Measurements from ENCODE around the gene STMN3. TPM values are rescaled to one million over a fixed set of nuclear protein-coding genes. Genes with fewer than 3 reads are reported as not detected.
A peak's percentile ranks its signal among the peaks of the same experiment; 100 is the strongest.

Gene STMN3
- total and polyA plus RNA-seq, 8 donors = 4.4 to 37.8 (median 9.7) TPM

- DNase-seq = peak in 1 of 6 donors; percentile 66
- no peaks in the 10 kb centered on the region for H3K36me3 ChIP-seq
- TF ChIP-seq CTCF (IDR thresholded peaks at IDR 0.05) = no peak
- no peak overlapping the region for H3K4me3 ChIP-seq
- no peak overlapping the region for H3K27ac ChIP-seq
- no peaks in the 10 kb centered on the region for H3K9me3 ChIP-seq
- intact Hi-C loops (cut with DNase I) = no loop called here
- ATAC-seq = no peak
- WGBS, 2 donors = 94 to 96% methylated on average over 13 of the region's 13 CpGs
- H3K4me1 ChIP-seq = peaks cover 0 to 2% (median 0%) of the 10 kb centered on the region in 3 donors
- H3K27me3 ChIP-seq = no peaks in the 10 kb centered on the region
- FAIRE-seq = no peak
Measured at GRCh38 chr20:63680427-63680826, 27.2 kb upstream of the STMN3 start.

DNA sequence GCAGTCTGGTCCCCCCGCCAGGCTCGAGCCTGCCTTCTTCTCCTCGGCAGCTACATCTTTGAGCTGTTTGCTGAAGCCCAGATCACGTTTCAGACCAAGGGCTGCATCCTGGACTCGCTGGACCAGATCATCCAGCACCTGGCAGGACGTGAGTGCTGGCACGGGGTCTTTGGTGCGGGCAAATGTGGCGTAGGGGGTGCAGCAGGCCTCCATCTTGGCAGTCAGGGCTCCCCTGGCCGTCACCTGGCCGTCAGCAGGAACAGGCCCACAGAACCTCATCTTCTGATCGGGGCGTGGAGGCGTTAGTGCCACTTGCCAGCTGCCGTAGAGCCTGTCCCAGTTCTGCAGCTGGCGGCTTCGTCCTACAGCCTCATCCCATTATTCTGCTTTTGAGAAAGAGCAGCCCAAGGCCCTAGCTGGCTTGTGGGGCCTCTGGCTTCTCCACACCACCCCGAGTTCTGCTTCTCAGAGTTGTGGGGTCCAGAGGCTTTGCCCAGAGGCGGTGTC, 26.6 kb upstream of the STMN3 start:
- intact Hi-C loops (cut with DNase I) = no loop called here

DNA sequence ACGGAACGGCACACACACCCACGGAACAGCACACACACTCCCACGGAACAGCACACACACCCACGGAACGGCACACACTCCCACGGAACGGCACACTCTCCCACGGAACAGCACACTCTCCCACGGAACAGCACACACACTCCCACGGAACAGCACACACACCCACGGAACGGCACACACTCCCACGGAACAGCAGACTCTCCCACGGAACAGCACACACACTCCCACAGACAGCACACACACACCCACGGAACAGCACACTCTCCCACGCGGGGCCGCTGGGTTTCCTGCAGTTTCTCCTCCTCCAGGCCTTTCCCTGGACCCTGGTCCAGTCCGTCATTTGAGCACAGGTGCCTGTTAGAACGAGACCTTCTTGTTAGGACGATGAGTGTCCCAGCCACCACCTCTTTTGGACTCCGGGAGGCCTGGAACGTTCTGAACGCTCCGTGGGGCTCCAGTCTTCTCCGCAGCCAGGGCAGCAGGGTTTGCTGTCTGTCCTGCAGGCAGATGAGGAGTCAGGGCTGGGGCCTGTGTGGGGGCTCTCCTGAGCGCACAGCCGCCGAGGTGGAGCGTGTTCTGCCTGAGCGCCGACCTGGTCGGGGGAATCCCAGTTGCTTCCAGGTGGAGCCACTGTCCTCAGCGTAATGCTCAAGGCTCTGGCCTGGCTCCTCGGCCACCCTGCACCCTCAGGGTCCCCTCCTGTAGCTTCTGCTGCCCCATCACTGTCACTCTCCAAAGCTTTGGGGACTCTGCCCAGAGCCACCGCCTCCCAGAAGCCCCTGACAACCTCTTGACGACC, 25.6 kb upstream of the STMN3 start:
- intact Hi-C loops (cut with DNase I) = no loop called here
- Histone ChIP-seq H3K4me1 (peaks cover 0 to 2% (median 0%) of the 10 kb centered on the region in 3 donors), H3K4me3 (no peak overlapping the region), H3K36me3 (peaks cover 0 to 4% (median 0%) of the 10 kb centered on the region in 3 donors), H3K27me3 (no peaks in the 10 kb centered on the region), H3K27ac (no peak overlapping the region), H3K9me3 (no peaks in the 10 kb centered on the region)
- TF ChIP-seq CTCF (IDR thresholded peaks at IDR 0.05) = no peak
- DNase-seq (no peak), FAIRE-seq (no peak), ATAC-seq (no peak)
- 86 to 92% methylated on average over 36 to 38 of the region's 38 CpGs for WGBS, 2 donors

More for the DNA sequence above, 26.6 kb upstream of the STMN3 start:
- ATAC-seq = no peak
- H3K27ac ChIP-seq = no peak overlapping the region
- WGBS, 2 donors = 90 to 94% methylated on average over 19 of the region's 19 CpGs
- no peak for DNase-seq
- no peak overlapping the region for H3K4me3 ChIP-seq
- peaks cover 0 to 2% (median 0%) of the 10 kb centered on the region in 3 donors for H3K4me1 ChIP-seq
- no peak for TF ChIP-seq CTCF (IDR thresholded peaks at IDR 0.05)
- no peaks in the 10 kb centered on the region for H3K27me3 ChIP-seq
- no peaks in the 10 kb centered on the region for H3K9me3 ChIP-seq
- no peak for FAIRE-seq
- H3K36me3 ChIP-seq = no peaks in the 10 kb centered on the region

- Histone ChIP-seq H3K4me1 (peaks cover 0 to 2% (median 0%) of the 10 kb centered on the region in 3 donors), H3K36me3 (peaks cover 0 to 4% (median 0%) of the 10 kb centered on the region in 3 donors), H3K27ac (no peak overlapping the region), H3K4me3 (no peak overlapping the region), H3K27me3 (no peaks in the 10 kb centered on the region), H3K9me3 (no peaks in the 10 kb centered on the region)
- TF ChIP-seq CTCF (IDR thresholded peaks at IDR 0.05) = no peak
- DNase-seq (no peak), FAIRE-seq (no peak), ATAC-seq (no peak)
- WGBS, 2 donors = 87 to 98% methylated on average over 13 of the region's 13 CpGs
- intact Hi-C loops (cut with DNase I) = no loop called here
Measured at GRCh38 chr20:63678071-63678470, 24.8 kb upstream of the STMN3 start.
